Measurements from ENCODE around the gene ENG.
"Not testable (repeated sequence)": the region's sequence is repeated elsewhere in the genome, so short reads cannot be mapped to it uniquely, and the experiment has no call there.

The ENG gene

GRCh38 chr9:127793093-127793708 lies 61.3 kb downstream of the ENG start:
- DNase-seq (ENCODE audit: low read depth): no peak

- no peak for DNase-seq (ENCODE audit: low read depth)
Observed at GRCh38 chr9:127792417-127793031, 61.9 kb downstream of the ENG start.

- no peak for DNase-seq (ENCODE audit: low read depth)
Observed at GRCh38 chr9:127791085-127791484, 63.4 kb downstream of the ENG start.

GRCh38 chr9:127790094-127790855 lies 64.2 kb downstream of the ENG start:
- DNase-seq (ENCODE audit: low read depth): no peak

GRCh38 chr9:127789179-127789578 lies 65.3 kb downstream of the ENG start:
- no peak for DNase-seq (ENCODE audit: low read depth)

- no peak for DNase-seq (ENCODE audit: low read depth)
Observed at GRCh38 chr9:127788337-127789011, 66.0 kb downstream of the ENG start.

- DNase-seq (ENCODE audit: low read depth): no peak
Observed at GRCh38 chr9:127786773-127787104, 67.7 kb downstream of the ENG start.

- peak; percentile 89 for DNase-seq (ENCODE audit: low read depth)
Observed at GRCh38 chr9:127785933-127786772, 68.3 kb downstream of the ENG start, which contains the start of gene CDK9. Gene CDK9, plus strand, starts transcription at chr9:127786034. Its CDS starts 115 bp downstream, at chr9:127786149.

- peak; percentile 79 for DNase-seq (ENCODE audit: low read depth)
Observed at GRCh38 chr9:127785023-127785932, 69.2 kb downstream of the ENG start.

- DNase-seq (ENCODE audit: low read depth): no peak
Observed at GRCh38 chr9:127783111-127784008, 71.1 kb downstream of the ENG start.

- no peak for DNase-seq (ENCODE audit: low read depth)
Observed at GRCh38 chr9:127781806-127782205, 72.7 kb downstream of the ENG start.

- DNase-seq (ENCODE audit: low read depth): not testable (repeated sequence)
Observed at GRCh38 chr9:127780909-127781308, 73.5 kb downstream of the ENG start.

- no peak for DNase-seq (ENCODE audit: low read depth)
Observed at GRCh38 chr9:127780126-127780885, 74.2 kb downstream of the ENG start.

GRCh38 chr9:127779136-127779981 lies 75.1 kb downstream of the ENG start:
- DNase-seq (ENCODE audit: low read depth): no peak

GRCh38 chr9:127778280-127779135 lies 76.0 kb downstream of the ENG start, which contains the start of gene SH2D3C:
Gene SH2D3C, minus strand, starts transcription at chr9:127778666. Its CDS starts 39 bp downstream, at chr9:127778627.
- DNase-seq (ENCODE audit: low read depth): no peak

GRCh38 chr9:127777368-127777980 lies 77.0 kb downstream of the ENG start:
- no peak for DNase-seq (ENCODE audit: low read depth)
